ENCODE measurements around the gene CPHXL.

The CPHXL gene

GRCh38 chr16:75761108-75761507 is 34.8 kb upstream of the CPHXL start:
- no peak for TF ChIP-seq CTCF (IDR thresholded peaks at IDR 0.05; ENCODE audit: control extremely low read depth, extremely low read depth, low read depth, missing control alignments)
- ChIA-PET CTCF (interaction anchor here (1.0 kb wide), 1 partner anchor 69 kb away, joined by 3 read pairs; no protein-coding TSS in a partner anchor), POLR2A (no interaction called here)
- DNase-seq (ENCODE audit: extremely low spot score) = peak; percentile 40

GRCh38 chr16:75760018-75760519 is 33.8 kb upstream of the CPHXL start:
- DNase-seq (ENCODE audit: extremely low spot score) = no peak
- POLR2A ChIA-PET = no interaction called here
- no peak for TF ChIP-seq CTCF (IDR thresholded peaks at IDR 0.05; ENCODE audit: control extremely low read depth, extremely low read depth, low read depth, missing control alignments)
- CTCF ChIA-PET = interaction anchor here (1.3 kb wide), 1 partner anchor 243 kb away, joined by 3 read pairs; no protein-coding TSS in a partner anchor

- no peak for TF ChIP-seq CTCF (IDR thresholded peaks at IDR 0.05; ENCODE audit: control extremely low read depth, extremely low read depth, low read depth, missing control alignments)
- CTCF ChIA-PET = no interaction called here
- POLR2A ChIA-PET = no interaction called here
- no peak for DNase-seq (ENCODE audit: extremely low spot score)
Measured at GRCh38 chr16:75758215-75758614, 31.9 kb upstream of the CPHXL start.

- ChIA-PET POLR2A (no interaction called here), CTCF (interaction anchor here (1.0 to 1.1 kb wide), 2 partner anchors 9 to 10 kb away, joined by 3 to 5 read pairs; no protein-coding TSS in a partner anchor)
- no peak for DNase-seq (ENCODE audit: extremely low spot score)
- no peak for TF ChIP-seq CTCF (IDR thresholded peaks at IDR 0.05; ENCODE audit: control extremely low read depth, extremely low read depth, low read depth, missing control alignments)
Measured at GRCh38 chr16:75754141-75754540, 27.9 kb upstream of the CPHXL start.

- no peak for DNase-seq (ENCODE audit: extremely low spot score)
- POLR2A ChIA-PET = no interaction called here
- CTCF ChIA-PET = interaction anchor here (1.3 kb wide), 1 partner anchor 285 kb away, joined by 4 read pairs; no protein-coding TSS in a partner anchor
- TF ChIP-seq CTCF (IDR thresholded peaks at IDR 0.05; ENCODE audit: control extremely low read depth, extremely low read depth, low read depth, missing control alignments) = no peak
Measured at GRCh38 chr16:75750528-75750927, 24.2 kb upstream of the CPHXL start.

GRCh38 chr16:75746359-75746758 is 20.1 kb upstream of the CPHXL start:
- no peak for DNase-seq (ENCODE audit: extremely low spot score)
- ChIA-PET POLR2A (no interaction called here), CTCF (no interaction called here)
- TF ChIP-seq CTCF (IDR thresholded peaks at IDR 0.05; ENCODE audit: control extremely low read depth, extremely low read depth, low read depth, missing control alignments) = no peak
